ENCODE data around the gene ZMYM1.
A peak's percentile ranks its signal among the peaks of the same experiment; 100 is the strongest.
"Not testable (repeated sequence)": the region's sequence is repeated elsewhere in the genome, so short reads cannot be mapped to it uniquely, and the experiment has no call there.

ZMYM1 gene

DNA sequence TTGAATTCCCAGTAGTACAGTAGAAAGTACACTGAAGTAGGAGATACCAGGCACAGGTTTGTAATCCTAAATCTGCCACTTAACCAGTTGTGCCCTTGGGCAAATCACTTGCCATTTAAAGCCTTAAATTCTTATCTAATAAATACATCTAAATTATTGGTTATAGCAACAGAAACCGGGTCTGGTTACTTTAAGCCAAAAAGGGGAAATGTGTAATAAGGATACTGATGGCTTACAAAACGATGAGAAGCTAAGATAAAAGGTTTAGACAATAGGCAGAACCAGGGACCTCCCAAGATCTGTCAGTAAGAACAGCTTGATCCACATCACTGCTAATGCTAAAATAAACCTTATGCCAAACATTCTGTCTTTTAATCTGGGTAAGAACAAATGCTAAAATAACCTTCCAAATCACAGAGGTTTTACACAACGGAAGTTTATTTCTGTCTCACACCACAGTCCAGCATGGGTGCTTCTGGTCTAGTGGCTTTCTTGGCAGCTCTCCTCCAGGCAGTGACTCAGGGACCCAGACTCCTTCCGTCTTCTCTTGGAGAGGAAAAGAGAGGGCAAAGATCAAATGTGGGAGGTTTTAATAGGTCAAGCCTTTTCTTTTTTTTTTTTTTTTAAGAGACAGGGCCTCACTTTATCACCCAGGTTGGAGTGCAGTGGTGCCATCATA, 16.5 kb upstream of the ZMYM1 start:
- no peak for DNase-seq
- TF ChIP-seq, protein P1, sequence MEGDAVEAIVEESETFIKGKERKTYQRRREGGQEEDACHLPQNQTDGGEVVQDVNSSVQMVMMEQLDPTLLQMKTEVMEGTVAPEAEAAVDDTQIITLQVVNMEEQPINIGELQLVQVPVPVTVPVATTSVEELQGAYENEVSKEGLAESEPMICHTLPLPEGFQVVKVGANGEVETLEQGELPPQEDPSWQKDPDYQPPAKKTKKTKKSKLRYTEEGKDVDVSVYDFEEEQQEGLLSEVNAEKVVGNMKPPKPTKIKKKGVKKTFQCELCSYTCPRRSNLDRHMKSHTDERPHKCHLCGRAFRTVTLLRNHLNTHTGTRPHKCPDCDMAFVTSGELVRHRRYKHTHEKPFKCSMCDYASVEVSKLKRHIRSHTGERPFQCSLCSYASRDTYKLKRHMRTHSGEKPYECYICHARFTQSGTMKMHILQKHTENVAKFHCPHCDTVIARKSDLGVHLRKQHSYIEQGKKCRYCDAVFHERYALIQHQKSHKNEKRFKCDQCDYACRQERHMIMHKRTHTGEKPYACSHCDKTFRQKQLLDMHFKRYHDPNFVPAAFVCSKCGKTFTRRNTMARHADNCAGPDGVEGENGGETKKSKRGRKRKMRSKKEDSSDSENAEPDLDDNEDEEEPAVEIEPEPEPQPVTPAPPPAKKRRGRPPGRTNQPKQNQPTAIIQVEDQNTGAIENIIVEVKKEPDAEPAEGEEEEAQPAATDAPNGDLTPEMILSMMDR (IDR thresholded peaks at IDR 0.05) = no peak
- Mint-ChIP-seq H3K27me3 (ENCODE audit: low read depth, poor library complexity) (peaks cover 15% of the 10 kb centered on the region), H3K36me3 (ENCODE audit: low read depth) (peaks cover 4% of the 10 kb centered on the region), H3K9me3 (peaks cover 29% of the 10 kb centered on the region), H3K4me1 (no peaks in the 10 kb centered on the region), H3K27ac (no peak overlapping the region), H3K4me3 (no peak overlapping the region)

DNA sequence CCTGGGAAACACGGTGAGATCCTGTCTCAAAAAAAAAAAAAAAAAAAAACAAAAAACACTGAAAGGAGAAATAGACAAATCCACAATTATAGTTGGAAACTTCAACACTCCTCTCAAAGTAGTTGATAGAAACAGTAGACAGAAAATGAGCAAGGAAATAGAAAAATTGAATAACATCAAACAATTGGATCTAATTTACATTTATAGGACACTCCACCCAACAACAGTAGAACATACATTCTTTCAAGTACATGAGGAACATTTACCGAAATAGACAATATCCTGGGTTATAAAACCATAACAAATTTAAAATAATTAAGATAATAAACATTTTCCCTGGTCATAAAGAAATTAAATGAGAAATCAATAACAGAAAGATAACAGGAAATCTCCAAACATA, 14.9 kb upstream of the ZMYM1 start:
- no peak overlapping the region for H3K27ac Mint-ChIP-seq
- H3K36me3 Mint-ChIP-seq (ENCODE audit: low read depth) = no peaks in the 10 kb centered on the region
- DNase-seq = no peak
- peaks cover 18% of the 10 kb centered on the region for H3K9me3 Mint-ChIP-seq
- TF ChIP-seq, protein P1 (IDR thresholded peaks at IDR 0.05) = no peak
- H3K4me3 Mint-ChIP-seq = no peak overlapping the region
- no peaks in the 10 kb centered on the region for H3K4me1 Mint-ChIP-seq
- peaks cover 9% of the 10 kb centered on the region for H3K27me3 Mint-ChIP-seq (ENCODE audit: low read depth, poor library complexity)

DNA sequence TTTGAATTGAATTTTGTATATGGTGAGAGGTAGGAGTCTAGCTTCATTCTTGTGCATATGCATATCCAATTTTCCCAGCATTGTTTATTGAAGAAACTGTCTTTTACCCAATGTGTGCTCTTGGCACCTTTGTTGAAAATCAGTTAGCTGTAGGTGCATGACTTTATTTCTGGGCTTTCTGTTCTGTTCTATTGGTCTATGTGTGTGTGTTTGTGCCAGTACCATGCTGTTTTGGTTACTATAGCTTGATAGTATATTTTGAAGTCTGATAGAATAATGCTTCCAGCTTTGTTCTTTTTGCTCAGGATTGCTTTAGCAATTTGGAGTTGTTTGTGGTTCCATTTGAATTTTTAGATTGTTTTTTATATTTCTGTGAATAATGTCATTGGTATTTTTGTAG, 9.4 kb upstream of the ZMYM1 start:
- TF ChIP-seq, protein P1 (IDR thresholded peaks at IDR 0.05) = no peak
- Mint-ChIP-seq H3K4me1 (no peaks in the 10 kb centered on the region), H3K36me3 (ENCODE audit: low read depth) (no peaks in the 10 kb centered on the region), H3K9me3 (peaks cover 21% of the 10 kb centered on the region), H3K4me3 (no peak overlapping the region), H3K27ac (no peak overlapping the region), H3K27me3 (ENCODE audit: low read depth, poor library complexity) (peaks cover 41% of the 10 kb centered on the region)
- no peak for DNase-seq

- Mint-ChIP-seq H3K36me3 (ENCODE audit: low read depth) (no peaks in the 10 kb centered on the region), H3K9me3 (peaks cover 21% of the 10 kb centered on the region), H3K27me3 (ENCODE audit: low read depth, poor library complexity) (peaks cover 57% of the 10 kb centered on the region), H3K4me3 (no peak overlapping the region), H3K4me1 (no peaks in the 10 kb centered on the region), H3K27ac (no peak overlapping the region)
- DNase-seq = no peak
- TF ChIP-seq, protein P1 (IDR thresholded peaks at IDR 0.05) = no peak
Observed at GRCh38 chr1:35073265-35073811, 5.8 kb upstream of the ZMYM1 start.

DNA sequence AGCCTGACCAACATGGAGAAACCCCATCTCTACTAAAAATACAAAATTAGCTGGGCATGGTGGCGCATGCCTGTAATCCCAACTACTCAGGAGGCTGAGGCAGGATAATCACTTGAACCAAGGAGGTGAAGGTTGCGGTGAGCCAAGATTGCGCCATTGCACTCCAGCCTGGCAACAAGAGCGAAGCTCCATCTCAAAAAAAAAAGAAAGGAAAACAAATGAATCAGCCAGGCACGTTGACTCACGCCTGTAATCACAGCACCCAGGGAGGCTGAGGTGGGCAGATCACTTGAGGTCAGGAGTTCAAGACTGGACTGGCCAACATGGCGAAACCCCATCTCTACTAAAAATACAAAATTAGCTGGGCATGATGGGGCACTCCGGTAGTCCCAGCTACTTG, 2.8 kb upstream of the ZMYM1 start:
- not testable (repeated sequence) for H3K36me3 Mint-ChIP-seq (ENCODE audit: low read depth); H3K9me3 Mint-ChIP-seq; H3K27ac Mint-ChIP-seq; H3K4me3 Mint-ChIP-seq; DNase-seq
- Mint-ChIP-seq H3K27me3 (ENCODE audit: low read depth, poor library complexity) (peaks cover 47% of the 10 kb centered on the region), H3K4me1 (peaks cover 24% of the 10 kb centered on the region)

DNA sequence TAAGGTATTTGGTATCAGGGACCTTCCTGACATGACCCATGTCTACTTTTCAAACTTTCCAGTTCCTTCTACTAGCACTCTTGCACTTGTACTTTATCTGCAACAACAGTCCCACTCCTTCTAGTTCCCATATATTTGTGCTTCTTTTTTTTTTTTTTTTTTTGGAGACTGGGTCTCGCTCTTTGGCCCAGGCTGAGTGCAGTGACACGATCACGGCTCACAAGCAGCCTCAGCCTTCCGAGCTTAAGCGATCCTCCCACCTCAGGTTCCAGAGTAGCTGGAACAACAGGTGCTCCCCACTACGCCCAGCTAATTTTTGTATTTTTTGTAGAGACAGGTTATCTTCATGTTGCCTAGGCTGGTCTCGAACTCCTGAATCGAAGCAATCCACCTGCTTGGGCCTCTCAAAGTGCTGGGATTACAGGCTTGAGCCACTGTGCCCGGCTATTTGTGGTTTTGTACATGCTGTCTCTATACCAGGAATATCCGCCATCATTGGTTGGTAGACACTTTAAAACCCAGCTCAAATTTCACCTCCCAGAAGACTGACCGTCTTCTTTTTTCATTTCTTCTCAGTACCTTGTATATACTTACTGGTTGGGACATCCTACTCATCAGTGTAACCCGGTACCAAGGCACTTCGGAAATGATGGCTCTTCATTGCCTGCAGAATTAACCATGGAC, 1.1 kb downstream of the ZMYM1 start:
- peak overlapping the region; percentile 100 for H3K27ac Mint-ChIP-seq
- peaks cover 18% of the 10 kb centered on the region for H3K27me3 Mint-ChIP-seq (ENCODE audit: low read depth, poor library complexity)
- H3K4me1 Mint-ChIP-seq = peaks cover 36% of the 10 kb centered on the region

More for the DNA sequence above, 1.1 kb downstream of the ZMYM1 start:
- no peak for DNase-seq
- Mint-ChIP-seq H3K36me3 (ENCODE audit: low read depth) (peaks cover 38% of the 10 kb centered on the region), H3K4me3 (peak overlapping the region; percentile 94), H3K9me3 (peaks cover 19% of the 10 kb centered on the region)
- TF ChIP-seq, protein P1 (IDR thresholded peaks at IDR 0.05) = no peak
